Left renal pelvis (tissue), 4 donors: Measurements from ENCODE around the gene PSD4. TPM values are rescaled to one million over a fixed set of nuclear protein-coding genes. Genes with fewer than 3 reads are reported as not detected.

Experiments
- DNase-seq, 4 donors: peaks; one replicate each; pipeline ENCODE4 v3.0.0-alpha.2; 2013; ENCODE audit warnings: low read depth in 4 of 4, low spot score in 3 of 4
- polyA plus RNA-seq, 4 donors: library from polyadenylated mRNA; unstranded; fragments of 120-200 nt; gene quantifications; one replicate each; pipeline ENCODE4 v1.2.1, GENCODE V29; 2013; ENCODE audit not compliant: insufficient read length in 4 of 4

PSD4 gene
- polyA plus RNA-seq = 10 to 100 TPM in 2 of 4 donors, 1 to 10 TPM in 2; 1.9 to 15.9 (median 9.3) TPM

DNA sequence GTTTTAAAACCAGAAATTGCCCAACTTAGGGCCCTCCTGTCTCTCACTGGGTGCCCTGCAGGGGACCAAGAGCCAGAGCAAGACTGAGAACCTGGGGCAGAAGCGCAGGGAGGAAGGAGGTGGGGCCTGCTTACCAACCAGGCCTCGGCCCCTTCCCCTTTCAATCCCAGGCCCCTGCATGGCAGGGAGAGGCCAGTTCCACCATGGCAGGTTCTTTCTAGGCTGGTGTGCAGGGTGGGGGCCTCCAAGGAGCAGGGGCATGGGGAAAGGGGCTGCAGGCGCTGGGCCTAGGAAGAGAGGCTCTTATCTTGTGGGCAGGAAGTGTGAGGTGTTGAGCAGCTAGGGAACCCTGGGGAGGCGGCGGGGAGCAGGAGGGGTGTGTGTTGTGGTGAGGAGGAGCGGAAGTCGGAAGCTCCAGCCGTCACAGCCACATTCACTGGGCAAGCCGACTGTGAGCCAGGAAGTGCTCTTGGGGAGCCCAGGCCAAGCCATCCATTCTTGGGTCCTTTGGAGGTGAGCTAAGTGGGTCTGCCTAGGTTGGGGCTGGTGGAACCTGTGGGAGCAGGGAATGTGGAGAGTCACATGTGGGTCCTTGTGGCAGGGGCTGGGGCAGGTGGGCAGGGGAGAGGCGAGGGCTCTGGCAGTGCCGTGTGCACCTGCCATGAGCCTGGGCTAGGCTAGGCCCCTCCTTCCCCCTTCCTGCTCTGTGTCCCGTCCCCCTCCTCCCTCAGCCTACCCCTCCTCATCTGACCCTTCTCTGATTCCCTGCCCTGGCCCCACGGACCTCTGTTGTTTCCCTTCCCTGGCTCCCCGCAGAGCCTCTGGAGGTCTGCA lies at the start of gene PSD4:
PSD4 (plus strand) TSS at position 430 of the 834 bp plus-strand sequence. CDS start 8,486 bp downstream, outside the sequence.
- DNase-seq = no peak

DNA sequence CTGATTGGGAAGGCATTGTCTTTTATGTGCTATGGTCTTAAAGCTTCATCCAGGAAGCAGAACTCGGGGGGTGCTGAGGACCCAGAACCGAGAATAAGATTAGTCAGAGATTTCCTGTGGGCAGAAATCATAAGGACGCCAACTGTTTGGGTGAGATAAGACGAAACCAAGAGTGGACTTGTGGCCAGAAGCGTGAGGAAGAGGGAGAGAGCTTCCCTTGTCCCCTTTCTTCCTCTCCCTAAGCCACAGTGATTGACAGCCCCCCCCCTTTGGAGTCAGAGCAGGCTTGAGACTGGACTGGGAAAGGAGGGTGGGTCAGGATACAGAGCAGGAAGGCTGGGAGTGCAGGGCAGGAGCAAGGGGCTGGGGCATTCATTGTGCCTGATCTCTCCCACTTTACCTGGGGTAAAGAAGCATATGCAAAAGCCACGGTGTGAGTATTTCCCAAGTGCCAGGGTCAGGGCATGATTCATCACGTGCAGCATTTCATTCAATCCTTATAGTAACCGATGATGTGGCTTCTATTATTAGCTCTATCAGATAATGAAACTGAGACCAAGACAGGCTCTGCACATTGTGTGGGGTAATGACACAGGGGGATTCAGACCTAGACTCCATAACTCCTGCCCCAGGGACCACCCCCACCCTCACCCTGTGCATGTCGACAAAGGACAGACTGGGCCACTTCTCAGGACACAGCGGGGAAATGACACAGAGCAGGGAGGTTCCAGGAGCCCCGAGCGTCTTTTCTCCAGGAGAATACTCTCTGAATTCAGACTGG lies 49.4 kb upstream of the PSD4 start:
- no peak for DNase-seq

DNA sequence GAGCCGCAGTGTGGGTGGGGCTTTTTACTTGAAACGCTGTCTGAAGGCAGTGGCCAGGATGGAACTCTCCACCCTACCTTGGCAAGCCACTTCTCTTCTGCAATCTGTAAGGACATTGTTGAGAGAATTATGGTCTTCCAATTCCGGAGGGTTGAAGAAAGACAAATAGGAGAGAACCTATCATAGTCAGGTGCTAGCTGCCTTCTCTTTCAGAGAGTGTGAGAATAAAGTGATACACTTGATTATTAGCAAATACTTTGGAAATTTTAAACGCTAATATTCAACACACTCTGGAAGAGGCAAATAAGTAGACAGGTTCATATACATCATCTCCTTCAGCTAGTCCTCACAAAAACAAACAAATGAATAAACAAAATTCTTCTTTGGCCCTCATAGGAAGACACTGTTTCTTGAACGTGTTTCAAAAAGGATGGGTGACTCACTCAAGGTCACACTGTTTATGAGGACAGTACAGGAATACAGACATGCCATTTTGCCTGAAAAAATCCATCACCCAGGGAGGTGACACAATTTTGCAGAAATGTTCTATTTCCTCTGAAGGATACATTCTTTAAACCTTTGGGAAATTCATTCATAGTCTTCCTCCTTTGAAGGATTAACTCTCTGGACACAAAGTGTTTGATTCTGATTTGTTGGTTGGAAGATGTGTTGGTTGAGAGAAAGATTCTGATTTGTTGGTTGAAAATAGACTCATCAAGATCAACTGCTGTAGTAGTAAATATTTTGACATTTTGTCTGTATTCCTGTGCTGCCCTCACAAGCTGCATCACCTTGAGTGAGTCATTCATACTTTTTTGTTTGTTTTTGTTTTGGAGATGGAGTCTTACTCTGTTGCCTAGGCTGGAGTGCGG lies 48.6 kb upstream of the PSD4 start:
- DNase-seq = no peak

DNA sequence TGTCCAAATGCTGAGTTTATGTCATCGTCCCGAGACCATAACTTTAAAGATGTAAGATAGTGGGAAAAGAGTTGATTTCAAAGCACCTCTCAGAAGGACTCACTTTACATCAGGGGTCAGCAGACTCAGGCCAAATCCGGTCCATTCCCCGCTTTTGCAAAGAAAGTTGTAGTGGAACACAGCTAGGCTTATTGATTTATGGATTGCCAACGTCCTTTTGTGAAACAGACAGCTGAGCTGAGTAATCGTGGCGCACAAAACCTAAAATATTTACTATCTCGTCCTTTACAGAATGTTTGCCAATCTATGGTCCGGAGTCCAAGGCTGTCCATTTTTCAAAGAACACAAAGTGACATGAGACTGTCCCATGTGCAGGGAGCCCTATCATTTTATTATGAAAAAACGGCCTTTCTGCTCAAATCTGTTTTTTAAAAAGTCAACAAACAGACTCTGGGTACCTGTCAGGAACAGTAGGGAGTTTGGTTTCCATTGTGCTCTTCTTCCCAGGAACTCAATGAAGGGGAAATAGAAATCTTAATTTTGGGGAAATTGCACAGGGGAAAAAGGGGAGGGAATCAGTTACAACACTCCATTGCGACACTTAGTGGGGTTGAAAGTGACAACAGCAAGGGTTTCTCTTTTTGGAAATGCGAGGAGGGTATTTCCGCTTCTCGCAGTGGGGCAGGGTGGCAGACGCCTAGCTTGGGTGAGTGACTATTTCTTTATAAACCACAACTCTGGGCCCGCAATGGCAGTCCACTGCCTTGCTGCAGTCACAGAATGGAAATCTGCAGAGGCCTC lies 46.7 kb upstream of the PSD4 start, which contains the start of gene IL1RN:
IL1RN (plus strand) TSS at position 754 of the 801 bp plus-strand sequence; CDS start at position 781, 27 bp downstream.
- DNase-seq = no peak

DNA sequence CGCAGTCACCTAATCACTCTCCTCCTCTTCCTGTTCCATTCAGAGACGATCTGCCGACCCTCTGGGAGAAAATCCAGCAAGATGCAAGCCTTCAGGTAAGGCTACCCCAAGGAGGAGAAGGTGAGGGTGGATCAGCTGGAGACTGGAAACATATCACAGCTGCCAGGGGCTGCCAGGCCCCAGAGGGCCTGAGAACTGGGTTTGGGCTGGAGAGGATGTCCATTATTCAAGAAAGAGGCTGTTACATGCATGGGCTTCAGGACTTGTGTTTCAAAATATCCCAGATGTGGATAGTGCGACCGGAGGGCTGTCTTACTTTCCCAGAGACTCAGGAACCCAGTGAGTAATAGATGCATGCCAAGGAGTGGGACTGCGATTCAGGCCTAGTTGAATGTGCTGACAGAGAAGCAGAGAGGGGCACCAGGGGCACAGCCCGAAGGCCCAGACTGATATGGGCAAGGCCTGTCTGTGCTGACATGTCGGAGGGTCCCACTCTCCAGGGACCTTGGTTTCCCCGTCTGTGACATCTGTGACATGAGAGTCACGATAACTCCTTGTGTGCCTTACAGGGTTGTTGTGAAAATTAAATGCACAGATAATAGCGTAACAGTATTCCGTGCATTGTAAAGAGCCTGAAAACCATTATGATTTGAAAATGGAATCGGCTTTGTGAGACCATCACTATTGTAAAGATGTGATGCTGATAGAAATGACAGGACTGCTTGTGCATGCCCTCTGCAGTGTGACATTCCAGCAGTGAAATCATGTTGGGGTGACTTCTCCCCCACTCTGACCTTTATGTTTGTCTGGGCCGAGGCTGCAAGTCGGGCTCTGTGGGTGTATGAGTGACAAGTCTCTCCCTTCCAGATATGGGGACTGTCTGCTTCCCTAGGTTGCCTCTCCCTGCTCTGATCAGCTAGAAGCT lies 45.9 kb upstream of the PSD4 start:
- DNase-seq = no peak

DNA sequence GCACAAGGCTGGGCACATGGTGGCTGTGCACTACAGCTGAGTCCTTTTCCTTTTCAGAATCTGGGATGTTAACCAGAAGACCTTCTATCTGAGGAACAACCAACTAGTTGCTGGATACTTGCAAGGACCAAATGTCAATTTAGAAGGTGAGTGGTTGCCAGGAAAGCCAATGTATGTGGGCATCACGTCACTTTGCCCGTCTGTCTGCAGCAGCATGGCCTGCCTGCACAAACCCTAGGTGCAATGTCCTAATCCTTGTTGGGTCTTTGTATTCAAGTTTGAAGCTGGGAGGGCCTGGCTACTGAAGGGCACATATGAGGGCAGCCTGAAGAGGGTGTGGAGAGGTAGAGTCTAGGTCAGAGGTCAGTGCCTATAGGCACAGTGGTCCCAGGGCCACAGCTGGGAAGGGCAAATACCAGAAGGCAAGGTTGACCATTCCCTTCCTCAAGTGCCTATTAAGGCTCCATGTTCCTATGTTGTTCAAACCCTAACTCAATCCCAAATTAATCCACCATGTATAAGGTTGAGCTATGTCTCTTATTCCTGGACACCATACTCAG lies 44.2 kb upstream of the PSD4 start:
- DNase-seq = no peak

DNA sequence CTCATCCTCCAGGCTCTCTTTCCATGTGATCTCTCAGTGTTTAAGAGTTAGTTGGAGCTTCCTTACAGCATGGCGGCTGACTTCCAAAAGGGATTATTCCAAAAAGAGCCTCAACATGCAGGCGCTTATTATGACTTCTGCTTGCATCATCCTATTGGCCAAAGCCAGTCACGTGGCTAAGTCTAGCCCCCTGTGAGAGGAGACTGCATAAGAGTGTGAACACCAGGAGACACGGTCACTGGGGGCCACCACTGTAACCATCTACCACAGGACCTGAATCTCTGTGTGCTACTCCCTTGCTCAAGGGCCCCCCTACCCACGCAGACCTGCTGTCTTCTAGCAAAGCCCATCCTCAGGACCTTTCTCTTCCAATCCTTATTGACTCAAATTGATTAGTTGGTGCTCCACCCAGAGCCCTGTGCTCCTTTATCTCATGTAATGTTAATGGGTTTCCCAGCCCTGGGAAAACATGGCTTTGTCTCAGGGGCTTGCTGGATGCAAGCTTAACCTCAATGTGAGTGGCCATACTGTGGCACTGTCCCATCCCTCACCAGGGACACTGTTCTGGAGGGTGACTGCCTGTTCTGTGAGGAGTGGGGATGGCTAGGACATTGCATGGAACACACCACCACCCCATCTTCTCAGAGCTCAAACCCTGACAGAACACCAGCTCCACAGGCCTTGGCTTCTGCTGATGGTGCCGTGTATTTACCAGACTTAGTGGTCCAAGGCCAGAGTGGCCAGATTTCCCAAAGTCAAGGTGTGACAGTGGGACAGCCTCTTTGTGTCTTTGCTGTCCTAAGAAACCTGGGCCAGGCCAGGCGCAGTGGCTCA lies 42.2 kb upstream of the PSD4 start:
- DNase-seq = no peak

DNA sequence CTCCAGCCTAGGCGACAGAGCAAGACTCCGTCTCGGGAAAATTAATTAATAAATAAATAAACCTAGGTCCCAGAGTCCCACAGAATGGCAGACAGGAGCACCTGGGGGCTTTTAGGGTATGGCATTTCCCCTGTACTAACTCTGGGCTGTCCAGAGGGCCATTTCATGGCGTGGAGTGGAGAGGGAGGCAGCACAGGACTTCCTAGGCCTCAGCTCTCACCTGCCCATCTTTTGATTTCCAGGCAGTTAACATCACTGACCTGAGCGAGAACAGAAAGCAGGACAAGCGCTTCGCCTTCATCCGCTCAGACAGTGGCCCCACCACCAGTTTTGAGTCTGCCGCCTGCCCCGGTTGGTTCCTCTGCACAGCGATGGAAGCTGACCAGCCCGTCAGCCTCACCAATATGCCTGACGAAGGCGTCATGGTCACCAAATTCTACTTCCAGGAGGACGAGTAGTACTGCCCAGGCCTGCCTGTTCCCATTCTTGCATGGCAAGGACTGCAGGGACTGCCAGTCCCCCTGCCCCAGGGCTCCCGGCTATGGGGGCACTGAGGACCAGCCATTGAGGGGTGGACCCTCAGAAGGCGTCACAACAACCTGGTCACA lies 41.3 kb upstream of the PSD4 start:
- DNase-seq = no peak

DNA sequence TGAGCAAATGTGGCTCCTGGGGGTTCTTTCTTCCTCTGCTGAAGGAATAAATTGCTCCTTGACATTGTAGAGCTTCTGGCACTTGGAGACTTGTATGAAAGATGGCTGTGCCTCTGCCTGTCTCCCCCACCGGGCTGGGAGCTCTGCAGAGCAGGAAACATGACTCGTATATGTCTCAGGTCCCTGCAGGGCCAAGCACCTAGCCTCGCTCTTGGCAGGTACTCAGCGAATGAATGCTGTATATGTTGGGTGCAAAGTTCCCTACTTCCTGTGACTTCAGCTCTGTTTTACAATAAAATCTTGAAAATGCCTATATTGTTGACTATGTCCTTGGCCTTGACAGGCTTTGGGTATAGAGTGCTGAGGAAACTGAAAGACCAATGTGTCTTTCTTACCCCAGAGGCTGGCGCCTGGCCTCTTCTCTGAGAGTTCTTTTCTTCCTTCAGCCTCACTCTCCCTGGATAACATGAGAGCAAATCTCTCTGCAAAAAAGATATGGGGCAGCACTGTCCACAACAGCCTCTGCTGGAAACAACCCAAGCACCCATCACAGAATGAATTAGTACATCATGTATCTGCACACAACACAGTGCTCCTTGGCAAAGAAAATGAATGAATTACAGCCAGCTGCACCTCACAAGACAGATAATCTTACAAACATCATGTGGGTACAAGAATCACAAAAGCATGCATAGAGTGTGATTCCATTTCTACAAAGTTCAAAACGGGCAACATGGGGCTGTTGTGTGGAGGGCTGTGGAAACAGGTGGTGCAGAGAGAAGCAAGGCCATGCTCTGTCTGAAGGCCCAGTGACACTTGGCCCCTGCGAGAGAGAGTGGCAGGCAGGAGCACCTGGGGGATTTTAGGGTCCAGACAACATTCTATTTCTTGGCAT lies 39.8 kb upstream of the PSD4 start:
- DNase-seq = no peak

DNA sequence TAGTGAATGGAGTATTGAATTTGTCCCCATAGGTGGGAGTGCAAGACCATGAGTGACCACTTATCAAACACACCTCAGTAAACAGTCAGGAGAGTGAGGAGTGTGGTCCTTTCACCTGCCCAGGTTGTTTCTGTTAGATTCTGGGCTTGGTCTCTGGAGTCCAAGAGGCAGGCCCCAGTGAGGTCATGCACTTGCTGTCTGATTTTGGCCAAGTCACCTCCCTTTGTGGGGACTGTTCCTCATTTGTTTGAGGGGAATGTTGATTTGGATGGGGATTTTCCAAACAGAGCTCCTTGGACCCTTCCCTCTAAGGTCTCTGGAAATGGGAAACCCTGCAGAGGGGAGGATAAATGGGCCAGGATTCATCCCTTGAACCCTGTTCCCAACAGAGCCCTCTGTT lies 39.1 kb upstream of the PSD4 start:
- no peak for DNase-seq

DNA sequence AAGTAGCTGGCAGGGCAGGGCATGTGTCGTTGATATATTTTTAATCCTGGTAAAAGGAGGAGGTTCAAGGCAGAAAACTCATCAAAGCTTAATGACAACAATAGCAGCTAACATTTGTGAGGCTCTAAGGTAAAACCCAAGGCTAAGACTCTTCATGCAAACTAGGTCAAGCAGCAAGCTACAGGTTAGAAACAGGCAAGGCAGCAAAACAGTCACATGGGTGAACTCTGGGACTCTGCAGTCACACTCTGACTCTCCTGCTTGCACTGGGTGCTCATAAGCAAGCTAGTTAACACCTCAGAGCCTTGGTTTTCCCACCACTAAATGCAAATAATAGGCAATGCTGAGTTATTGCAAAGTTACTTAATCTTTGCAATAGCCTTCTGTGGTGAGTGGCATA lies 38.5 kb upstream of the PSD4 start:
- DNase-seq = no peak

DNA sequence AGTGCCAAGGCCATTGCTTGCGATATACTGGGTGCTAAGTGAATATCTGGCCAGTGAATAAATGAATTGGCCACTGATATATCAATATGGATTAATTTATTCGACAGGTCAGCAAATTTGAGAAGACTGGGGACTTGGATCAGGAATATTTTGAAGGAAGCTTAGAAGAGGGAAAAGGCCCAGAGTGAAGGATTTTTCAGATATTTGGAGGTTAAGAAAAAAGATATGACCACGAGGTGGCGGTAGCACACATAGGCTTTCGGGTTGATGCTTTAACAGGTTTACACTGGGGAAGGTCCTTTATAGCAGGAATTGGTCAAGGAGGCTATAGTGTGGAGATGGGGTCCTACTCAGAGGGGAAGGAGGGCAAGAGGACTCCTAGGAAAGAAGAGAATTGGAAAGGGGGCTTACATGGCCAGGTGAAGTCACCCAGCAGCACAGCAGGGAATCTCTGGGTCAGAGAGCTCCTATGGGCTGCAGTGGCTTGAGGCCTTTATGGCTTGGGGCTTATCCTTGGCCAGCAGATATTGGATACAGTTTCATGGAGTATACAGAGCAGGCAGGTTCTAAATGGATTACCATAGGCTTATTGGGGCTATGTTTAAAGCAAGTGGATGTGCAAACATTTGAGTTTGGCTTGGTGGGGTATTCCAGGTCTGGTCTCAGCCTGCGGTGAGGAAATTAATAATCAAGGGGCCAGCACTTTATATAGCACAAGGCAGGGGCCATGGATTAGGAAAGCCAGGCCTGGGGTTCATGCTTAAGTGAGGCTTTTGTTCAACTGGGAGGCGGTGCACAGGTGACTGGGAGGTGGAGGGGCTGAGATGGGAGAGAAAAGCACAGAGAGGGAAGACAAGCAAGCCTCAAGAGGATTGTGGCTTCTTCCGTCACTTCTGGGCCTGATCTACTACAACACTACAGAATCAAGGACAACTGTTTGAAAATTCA lies 36.7 kb upstream of the PSD4 start:
- DNase-seq = peak in 2 of 4 donors; percentile 18 to 29

DNA sequence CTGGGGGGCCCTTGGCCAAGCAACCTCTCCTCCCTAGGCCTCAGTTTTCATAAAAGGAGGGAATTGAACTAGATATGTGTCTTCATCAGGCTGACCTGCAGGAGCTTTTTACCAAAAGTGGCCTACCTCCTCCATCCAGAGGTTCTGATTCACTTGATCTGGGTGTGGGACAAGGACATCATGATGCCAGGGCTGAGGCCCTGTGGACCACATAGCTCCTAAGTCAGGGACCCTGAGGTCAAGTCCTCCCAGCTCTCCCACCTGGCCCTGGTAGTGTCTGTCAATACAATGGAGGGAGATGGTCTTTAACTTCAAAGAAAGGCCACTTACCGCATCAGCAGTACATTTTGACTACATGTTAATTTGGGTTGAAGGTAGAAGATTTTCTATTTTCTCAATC lies 35.9 kb upstream of the PSD4 start:
- no peak for DNase-seq

DNA sequence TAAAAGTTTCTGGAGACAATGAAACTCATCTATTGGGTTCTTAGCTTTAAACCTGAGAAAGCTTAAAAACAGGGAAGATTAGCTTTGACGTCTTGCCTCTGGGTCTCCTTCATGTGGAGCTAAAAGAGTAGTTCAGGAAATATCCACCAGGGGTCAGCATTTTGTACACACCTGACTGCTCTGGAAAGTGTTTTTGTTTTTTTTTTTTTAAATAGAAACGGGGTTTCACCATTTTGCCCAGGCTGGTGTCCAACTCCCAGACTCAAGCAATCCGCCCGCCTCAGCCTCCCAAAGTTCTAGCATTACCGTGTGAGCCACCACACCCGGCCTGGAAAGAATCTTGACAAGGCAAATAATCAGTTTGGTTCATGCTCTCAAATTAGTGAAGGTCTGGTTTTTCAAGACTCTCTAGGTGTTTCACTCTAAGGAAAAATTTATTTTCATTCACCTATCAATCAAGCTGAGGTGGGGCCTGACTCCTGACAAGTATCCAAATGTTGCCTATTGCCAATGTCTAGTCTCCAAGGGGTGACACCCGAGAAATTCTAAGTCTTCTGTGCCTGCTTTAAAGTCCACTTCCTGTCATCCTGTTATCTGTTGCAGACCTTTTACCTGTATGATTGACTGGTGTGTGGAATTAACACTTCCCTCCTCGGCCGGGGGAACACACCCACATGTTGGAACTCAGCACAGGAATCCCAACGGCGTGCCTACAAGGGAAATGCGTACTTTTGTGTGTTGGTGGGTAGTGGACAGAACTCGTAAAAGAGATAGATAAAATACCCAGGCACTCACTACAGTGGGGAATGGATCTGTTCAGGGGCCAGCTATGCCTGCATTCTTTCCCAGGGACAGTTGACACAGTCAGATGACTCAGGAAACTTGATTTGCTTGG lies 35.1 kb upstream of the PSD4 start:
- DNase-seq = peak; percentile 50 to 77 (median 68)
